A549 (cell line): ENCODE measurements around the gene VWA8. TPM values are rescaled to one million over a fixed set of nuclear protein-coding genes. Genes with fewer than 3 reads are reported as not detected.

Experiments used
- ATAC-seq, 2 experiments: fragments of 200-7000 bp in 1 of 2; fragments of >200 bp in 1 of 2; cut with Nextera tagmentation in 1 of 2; cut with Tn5 transposase in 1 of 2; 3 replicates each; pipeline versions ENCODE4 v1.8.0 to v1.9.1; 2018 to 2020; ENCODE audit warnings: mild to moderate bottlenecking in 1 of 2, moderate library complexity in 1 of 2
- CTCF ChIA-PET: fragments of 300-600 bp; sonication (Branson Sonifier 250); formaldehyde crosslinking; extraction: SDS; loops from one replicate; lab custom pipeline; 2021; ENCODE audit warnings: antibody characterized with exemption, inconsistent platforms; lab: Yijun Ruan, JAX
- POLR2A ChIA-PET: fragments of 350-600 bp; formaldehyde crosslinking; extraction: SDS; loops from one replicate; lab custom pipeline; 2021; ENCODE audit warnings: antibody characterized with exemption, inconsistent platforms; lab: Yijun Ruan, JAX
- DNase-seq, 2 experiments: peaks; one replicate each; pipeline versions ENCODE4 v3.0.0 to v3.0.0-alpha.2; 2011 to 2016; ENCODE audit warnings: low read depth in 1 of 2, low spot score in 1 of 2
- FAIRE-seq: peaks from 2 replicates; lab custom pipeline; 2011; peaks lifted over from hg19 to GRCh38; lab: Jason Lieb, UNC
- H3K27ac ChIP-seq, 2 experiments: fragments of >200 bp; sonication (Bioruptor Twin); formaldehyde crosslinking; 3 replicates each; pipeline ENCODE4 v1.5.1; 2016 to 2017
- H3K4me1 ChIP-seq: fragments of >200 bp; sonication (Bioruptor Twin); formaldehyde crosslinking; 3 replicates; pipeline ENCODE4 v1.6.1; 2016
- H3K4me2 ChIP-seq: fragments of >200 bp; sonication (Bioruptor Twin); formaldehyde crosslinking; 3 replicates; pipeline ENCODE4 v1.6.1; 2016
- H3K4me3 ChIP-seq: fragments of >200 bp; sonication (Bioruptor Twin); formaldehyde crosslinking; 3 replicates; pipeline ENCODE4 v1.5.1; 2016
- H3K9me3 ChIP-seq: fragments of >200 bp; sonication (Bioruptor Twin); formaldehyde crosslinking; 3 replicates; pipeline ENCODE4 v1.6.1; 2016
- BHLHE40 ChIP-seq: IDR thresholded peaks from 2 replicates; pipeline ENCODE4 v1.6.1; 2012; ENCODE audit warnings: low read depth, low read length, inconsistent platforms
- CHD2 ChIP-seq: fragments of 150-350 bp; IDR thresholded peaks from 2 replicates; pipeline ENCODE4 v1.6.1; 2014; ENCODE audit warnings: low read length; ENCODE audit not compliant: partially characterized antibody
- ESRRA ChIP-seq: fragments of 150-350 bp; IDR thresholded peaks from 2 replicates; pipeline ENCODE4 v1.6.1; 2014; ENCODE audit warnings: mild to moderate bottlenecking, low read length, borderline replicate concordance
- FOSB ChIP-seq: fragments of 250-450 bp; sonication (Bioruptor Pico); IDR thresholded peaks from 2 replicates; pipeline ENCODE4 v1.5.0; 2020; ENCODE audit warnings: mild to moderate bottlenecking, moderate library complexity
- GATA3 ChIP-seq: IDR thresholded peaks from 2 replicates; pipeline ENCODE4 v1.6.1; 2012; ENCODE audit warnings: borderline replicate concordance
- HOXB5 ChIP-seq: fragments of 250-450 bp; sonication (Bioruptor Pico); IDR thresholded peaks from 2 replicates; pipeline ENCODE4 v1.5.0; 2020; ENCODE audit warnings: mild to moderate bottlenecking, moderate library complexity
- JUN ChIP-seq, 2 experiments: fragments of >200 bp; sonication (Bioruptor Twin); formaldehyde crosslinking; IDR thresholded peaks; 2 replicates in 1 of 2; 3 replicates in 1 of 2; pipeline ENCODE4 v1.6.1; 2016 to 2017
- KDM5A ChIP-seq: fragments of 200-600 bp; sonication (generic); IDR thresholded peaks from 2 replicates; pipeline ENCODE4 v1.6.1; 2016; ENCODE audit warnings: antibody characterized with exemption, mild to moderate bottlenecking
- MYC ChIP-seq: IDR thresholded peaks from 2 replicates; pipeline ENCODE4 v1.6.1; 2012; ENCODE audit warnings: mild to moderate bottlenecking, inconsistent platforms, low read length, improper control_type of control experiment, borderline replicate concordance
- RCOR1 ChIP-seq: fragments of 150-350 bp; IDR thresholded peaks from 2 replicates; pipeline ENCODE4 v1.6.1; 2014; ENCODE audit warnings: antibody characterized with exemption, low read length, low read depth
- RFX5 ChIP-seq: fragments of 450-650 bp; IDR thresholded peaks from 2 replicates; pipeline ENCODE4 v1.7.1; 2014; ENCODE audit warnings: antibody characterized with exemption, mild to moderate bottlenecking, moderate library complexity
- SMC3 ChIP-seq: fragments of >200 bp; sonication (Bioruptor Twin); formaldehyde crosslinking; IDR thresholded peaks from 3 replicates; pipeline ENCODE4 v1.6.1; 2018; ENCODE audit warnings: inconsistent platforms
- SREBF2 ChIP-seq: fragments of 450-650 bp; IDR thresholded peaks from 2 replicates; pipeline ENCODE4 v1.6.1; 2014; ENCODE audit warnings: mild to moderate bottlenecking, moderate library complexity
- TFCP2L1 ChIP-seq: fragments of 250-450 bp; sonication (Bioruptor Pico); IDR thresholded peaks from 2 replicates; pipeline ENCODE4 v1.5.0; 2021; ENCODE audit warnings: mild to moderate bottlenecking
- TP53 ChIP-seq: fragments of 250-450 bp; sonication (Bioruptor Pico); IDR thresholded peaks from 2 replicates; pipeline ENCODE4 v1.5.0; 2021; ENCODE audit warnings: mild to moderate bottlenecking, moderate library complexity
- ZNF302 ChIP-seq: fragments of 250-450 bp; sonication (Bioruptor Pico); IDR thresholded peaks from 2 replicates; pipeline ENCODE4 v1.9.0; 2021; ENCODE audit warnings: inconsistent platforms, mild to moderate bottlenecking, moderate library complexity
- WGBS: methylation state at CpG from one replicate; pipeline ENCODE4 v1.1.6; 2017; ENCODE audit errors: missing lambda C conversion rate; 5-methylcytosine and 5-hydroxymethylcytosine counted together
- polyA plus RNA-seq, 4 experiments: library from polyadenylated mRNA; depleted of rRNA in 3 of 4; stranded (reverse); fragments of >200 nt; fragmentation: RNase III in 1 of 4; extraction: RNeasy Plus Mini Kit Qiagen cat#74134 plus additional on column Dnase treatment in 1 of 4; gene quantifications; 2 replicates in 3 of 4; 3 replicates in 1 of 4; pipeline ENCODE4 v1.2.3, GENCODE V29; 2011 to 2017
- TF ChIP-seq, protein P1 (sequence below): fragments of >200 bp; sonication (Bioruptor Twin); formaldehyde crosslinking; IDR thresholded peaks from 3 replicates; pipeline ENCODE4 v1.5.1; 2016
- TF ChIP-seq, protein P2 (sequence below): fragments of 200-600 bp; sonication (generic); IDR thresholded peaks from 2 replicates; pipeline ENCODE4 v1.6.1; 2016; ENCODE audit warnings: antibody characterized with exemption, mild to moderate bottlenecking, moderate library complexity
- TF ChIP-seq, protein P3 (sequence below): fragments of >200 bp; sonication (Bioruptor Twin); formaldehyde crosslinking; IDR thresholded peaks from 2 replicates; pipeline ENCODE4 v1.6.1; 2016
- TF ChIP-seq, protein P4 (sequence below): fragments of 450-650 bp; IDR thresholded peaks from 2 replicates; pipeline ENCODE4 v1.6.1; 2014; ENCODE audit warnings: antibody characterized with exemption

Gene VWA8
- polyA plus RNA-seq, 2 of the 4 experiments (the other 2 are of a cell fraction): 6.4 to 15.3 TPM

DNA sequence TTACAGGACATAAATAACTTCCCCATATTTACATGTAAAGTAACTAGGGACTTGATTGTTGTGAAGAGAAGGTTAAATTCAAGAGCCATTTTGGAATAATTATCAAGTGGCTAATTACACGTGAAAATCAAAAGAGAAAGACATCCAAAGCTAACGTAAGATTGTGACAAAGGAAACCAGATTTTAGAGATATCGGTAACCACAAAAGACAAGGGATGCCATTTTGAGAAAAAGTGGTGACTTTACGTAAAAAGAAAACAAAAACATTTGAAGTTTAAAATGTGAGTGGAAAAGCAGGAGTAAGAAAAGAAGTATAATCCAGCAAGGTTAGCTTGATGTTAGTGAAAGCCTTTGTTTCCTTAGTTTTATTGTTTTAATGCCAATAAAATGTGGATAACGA is 10.9 kb upstream of the VWA8 start:
- no peak overlapping the region for H3K27ac ChIP-seq
- no peak for FAIRE-seq
- no peak for TF ChIP-seq FOSB
- TF ChIP-seq, protein P1, sequence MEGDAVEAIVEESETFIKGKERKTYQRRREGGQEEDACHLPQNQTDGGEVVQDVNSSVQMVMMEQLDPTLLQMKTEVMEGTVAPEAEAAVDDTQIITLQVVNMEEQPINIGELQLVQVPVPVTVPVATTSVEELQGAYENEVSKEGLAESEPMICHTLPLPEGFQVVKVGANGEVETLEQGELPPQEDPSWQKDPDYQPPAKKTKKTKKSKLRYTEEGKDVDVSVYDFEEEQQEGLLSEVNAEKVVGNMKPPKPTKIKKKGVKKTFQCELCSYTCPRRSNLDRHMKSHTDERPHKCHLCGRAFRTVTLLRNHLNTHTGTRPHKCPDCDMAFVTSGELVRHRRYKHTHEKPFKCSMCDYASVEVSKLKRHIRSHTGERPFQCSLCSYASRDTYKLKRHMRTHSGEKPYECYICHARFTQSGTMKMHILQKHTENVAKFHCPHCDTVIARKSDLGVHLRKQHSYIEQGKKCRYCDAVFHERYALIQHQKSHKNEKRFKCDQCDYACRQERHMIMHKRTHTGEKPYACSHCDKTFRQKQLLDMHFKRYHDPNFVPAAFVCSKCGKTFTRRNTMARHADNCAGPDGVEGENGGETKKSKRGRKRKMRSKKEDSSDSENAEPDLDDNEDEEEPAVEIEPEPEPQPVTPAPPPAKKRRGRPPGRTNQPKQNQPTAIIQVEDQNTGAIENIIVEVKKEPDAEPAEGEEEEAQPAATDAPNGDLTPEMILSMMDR: no peak
- TF ChIP-seq CHD2: no peak
- no peak for TF ChIP-seq MYC
- TF ChIP-seq TFCP2L1 (CRISPR knock-in tag): no peak
- TF ChIP-seq, protein P2, sequence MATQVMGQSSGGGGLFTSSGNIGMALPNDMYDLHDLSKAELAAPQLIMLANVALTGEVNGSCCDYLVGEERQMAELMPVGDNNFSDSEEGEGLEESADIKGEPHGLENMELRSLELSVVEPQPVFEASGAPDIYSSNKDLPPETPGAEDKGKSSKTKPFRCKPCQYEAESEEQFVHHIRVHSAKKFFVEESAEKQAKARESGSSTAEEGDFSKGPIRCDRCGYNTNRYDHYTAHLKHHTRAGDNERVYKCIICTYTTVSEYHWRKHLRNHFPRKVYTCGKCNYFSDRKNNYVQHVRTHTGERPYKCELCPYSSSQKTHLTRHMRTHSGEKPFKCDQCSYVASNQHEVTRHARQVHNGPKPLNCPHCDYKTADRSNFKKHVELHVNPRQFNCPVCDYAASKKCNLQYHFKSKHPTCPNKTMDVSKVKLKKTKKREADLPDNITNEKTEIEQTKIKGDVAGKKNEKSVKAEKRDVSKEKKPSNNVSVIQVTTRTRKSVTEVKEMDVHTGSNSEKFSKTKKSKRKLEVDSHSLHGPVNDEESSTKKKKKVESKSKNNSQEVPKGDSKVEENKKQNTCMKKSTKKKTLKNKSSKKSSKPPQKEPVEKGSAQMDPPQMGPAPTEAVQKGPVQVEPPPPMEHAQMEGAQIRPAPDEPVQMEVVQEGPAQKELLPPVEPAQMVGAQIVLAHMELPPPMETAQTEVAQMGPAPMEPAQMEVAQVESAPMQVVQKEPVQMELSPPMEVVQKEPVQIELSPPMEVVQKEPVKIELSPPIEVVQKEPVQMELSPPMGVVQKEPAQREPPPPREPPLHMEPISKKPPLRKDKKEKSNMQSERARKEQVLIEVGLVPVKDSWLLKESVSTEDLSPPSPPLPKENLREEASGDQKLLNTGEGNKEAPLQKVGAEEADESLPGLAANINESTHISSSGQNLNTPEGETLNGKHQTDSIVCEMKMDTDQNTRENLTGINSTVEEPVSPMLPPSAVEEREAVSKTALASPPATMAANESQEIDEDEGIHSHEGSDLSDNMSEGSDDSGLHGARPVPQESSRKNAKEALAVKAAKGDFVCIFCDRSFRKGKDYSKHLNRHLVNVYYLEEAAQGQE: no peak
- TF ChIP-seq, protein P3, sequence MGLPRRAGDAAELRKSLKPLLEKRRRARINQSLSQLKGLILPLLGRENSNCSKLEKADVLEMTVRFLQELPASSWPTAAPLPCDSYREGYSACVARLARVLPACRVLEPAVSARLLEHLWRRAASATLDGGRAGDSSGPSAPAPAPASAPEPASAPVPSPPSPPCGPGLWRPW: no peak
- TF ChIP-seq RCOR1: no peak
- TF ChIP-seq TP53 (CRISPR knock-in tag): no peak
- no peak for TF ChIP-seq ZNF302 (CRISPR knock-in tag)
- TF ChIP-seq HOXB5 (CRISPR knock-in tag): no peak
- no peak for TF ChIP-seq JUN (IDR thresholded peaks at IDR 0.05)
- no peak for TF ChIP-seq GATA3
- no peak for TF ChIP-seq SMC3
- TF ChIP-seq BHLHE40: no peak
- WGBS: 77% methylated on average over 5 of the region's 5 CpGs
- no peak overlapping the region for H3K4me2 ChIP-seq
- H3K4me3 ChIP-seq: no peak overlapping the region
- no peaks in the 10 kb centered on the region for H3K9me3 ChIP-seq
- H3K4me1 ChIP-seq: no peaks in the 10 kb centered on the region
- DNase-seq: no peak
- ChIA-PET CTCF (no interaction called here), POLR2A (no interaction called here)
- no peak for ATAC-seq

DNA sequence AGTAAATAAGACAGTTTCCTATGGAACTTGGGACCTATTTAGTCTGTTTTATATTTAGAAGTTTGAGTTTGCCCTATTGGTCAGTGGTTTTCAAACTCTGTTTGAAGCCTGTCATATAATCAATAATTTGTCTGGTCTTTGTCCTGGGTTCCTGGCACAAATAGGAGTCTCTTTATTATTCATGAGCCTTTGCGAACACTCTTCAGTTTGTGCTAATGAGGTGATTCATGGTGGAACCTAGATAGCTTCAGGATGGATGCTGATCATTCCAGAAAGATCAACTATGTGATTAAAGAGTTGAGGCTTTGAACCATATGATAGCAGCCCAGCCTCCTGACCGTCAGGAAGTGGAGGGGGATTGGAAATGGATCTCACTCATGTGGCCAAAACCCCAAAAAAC is 10.0 kb upstream of the VWA8 start:
- no peak overlapping the region for H3K4me3 ChIP-seq
- POLR2A ChIA-PET: no interaction called here
- ATAC-seq (no peak), DNase-seq (no peak), FAIRE-seq (no peak)
- CTCF ChIA-PET: no interaction called here
- no peak overlapping the region for H3K27ac ChIP-seq
- H3K4me2 ChIP-seq: no peak overlapping the region
- H3K4me1 ChIP-seq: 0 out of 3 replicates have a peak, but pooled peaks cover 3% of the 10 kb centered on the region
- H3K9me3 ChIP-seq: no peaks in the 10 kb centered on the region
- 84% methylated on average over 2 of the region's 2 CpGs for WGBS
- no peak for TF ChIP-seq MYC
- TF ChIP-seq, protein P4, sequence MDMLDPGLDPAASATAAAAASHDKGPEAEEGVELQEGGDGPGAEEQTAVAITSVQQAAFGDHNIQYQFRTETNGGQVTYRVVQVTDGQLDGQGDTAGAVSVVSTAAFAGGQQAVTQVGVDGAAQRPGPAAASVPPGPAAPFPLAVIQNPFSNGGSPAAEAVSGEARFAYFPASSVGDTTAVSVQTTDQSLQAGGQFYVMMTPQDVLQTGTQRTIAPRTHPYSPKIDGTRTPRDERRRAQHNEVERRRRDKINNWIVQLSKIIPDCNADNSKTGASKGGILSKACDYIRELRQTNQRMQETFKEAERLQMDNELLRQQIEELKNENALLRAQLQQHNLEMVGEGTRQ: no peak
- TF ChIP-seq CHD2: no peak

DNA sequence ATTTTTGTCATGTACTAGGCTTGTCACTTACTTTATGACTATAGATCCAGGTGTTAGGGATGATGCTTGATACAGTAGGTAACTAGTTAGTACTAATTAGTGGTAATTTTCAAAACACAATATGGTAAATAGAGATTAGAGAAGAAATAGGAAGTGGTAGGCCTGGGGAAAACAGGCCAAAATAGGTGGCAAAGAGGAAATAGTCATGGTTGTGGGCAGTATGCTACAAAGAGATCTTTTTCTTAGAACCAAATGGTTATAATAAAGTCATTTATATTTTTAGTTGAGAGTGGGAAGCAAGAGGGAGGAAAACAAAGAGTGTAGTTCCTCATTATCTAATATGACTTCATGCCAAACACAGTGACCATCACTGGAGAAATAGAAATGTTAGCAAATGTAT is 9.1 kb upstream of the VWA8 start:
- Histone ChIP-seq H3K27ac (no peak overlapping the region), H3K4me3 (no peak overlapping the region), H3K9me3 (no peaks in the 10 kb centered on the region), H3K4me1 (0 out of 3 replicates have a peak, but pooled peaks cover 3% of the 10 kb centered on the region), H3K4me2 (no peak overlapping the region)
- DNase-seq: no peak
- no peak for ATAC-seq
- POLR2A ChIA-PET: no interaction called here
- CTCF ChIA-PET: no interaction called here
- TF ChIP-seq JUN (IDR thresholded peaks at IDR 0.05) (no peak), BHLHE40 (no peak), KDM5A (no peak), SREBF2 (no peak), RFX5 (no peak), SMC3 (no peak), CHD2 (no peak), ESRRA (no peak), RCOR1 (no peak)
- no peak for FAIRE-seq
